OCI-LY1 (cell line): Measurements from ENCODE around the gene HNMT.

Experiments
- H2AFZ ChIP-seq: fragments of 200-600 bp; sonication (generic), shearing (Covaris generic); 2 replicates; pipeline ENCODE4 v1.6.0; 2014; ENCODE audit warnings: antibody characterized with exemption, mild to moderate bottlenecking, low read length
- H3F3A ChIP-seq: fragments of 200-600 bp; sonication (generic), shearing (Covaris generic); 2 replicates; pipeline ENCODE4 v1.6.0; 2014; ENCODE audit warnings: mild to moderate bottlenecking, antibody characterized with exemption, low read length, moderate library complexity; ENCODE audit not compliant: insufficient read depth
- H3K27ac ChIP-seq: fragments of 200-600 bp; sonication (generic); 2 replicates; pipeline ENCODE4 v1.5.1; 2014; ENCODE audit warnings: low read length, mixed run types, mild to moderate bottlenecking, low read depth; ENCODE audit not compliant: poor library complexity, severe bottlenecking
- H3K27me3 ChIP-seq: fragments of 200-600 bp; sonication (generic); 2 replicates; pipeline ENCODE4 v1.6.0; 2014; ENCODE audit warnings: antibody characterized with exemption, mild to moderate bottlenecking, low read length, moderate library complexity; ENCODE audit not compliant: insufficient read depth
- H3K36me3 ChIP-seq: fragments of 200-600 bp; sonication (generic); 2 replicates; pipeline ENCODE4 v1.6.1; 2014; ENCODE audit warnings: mild to moderate bottlenecking, antibody characterized with exemption, low read length, moderate library complexity, mixed read lengths; ENCODE audit not compliant: insufficient read depth
- H3K4me1 ChIP-seq: fragments of 200-600 bp; sonication (generic); 2 replicates; pipeline ENCODE4 v1.5.1; 2014; ENCODE audit warnings: mild to moderate bottlenecking, low read length, moderate library complexity; ENCODE audit not compliant: insufficient read depth, severe bottlenecking
- H3K4me2 ChIP-seq: fragments of 200-600 bp; sonication (generic), shearing (Covaris generic); 2 replicates; pipeline ENCODE4 v1.6.1; 2014; ENCODE audit warnings: low read length
- H3K4me3 ChIP-seq: fragments of 200-600 bp; sonication (generic); 2 replicates; pipeline ENCODE4 v1.5.1; 2014; ENCODE audit warnings: low read length, low read depth, mild to moderate bottlenecking, mixed read lengths; ENCODE audit not compliant: poor library complexity, severe bottlenecking
- H3K79me2 ChIP-seq: fragments of 200-600 bp; shearing (Covaris generic); 2 replicates; pipeline ENCODE4 v1.6.1; 2016; ENCODE audit warnings: mixed run types, low read length, mixed read lengths; ENCODE audit not compliant: insufficient read depth
- H3K9ac ChIP-seq: fragments of 200-600 bp; sonication (generic), shearing (Covaris generic); 2 replicates; pipeline ENCODE4 v1.6.1; 2014; ENCODE audit warnings: mild to moderate bottlenecking, low read length, mixed read lengths
- H3K9me2 ChIP-seq: fragments of 200-600 bp; sonication (generic), shearing (Covaris generic); 2 replicates; pipeline ENCODE4 v1.6.1; 2014; ENCODE audit warnings: low read depth, mild to moderate bottlenecking, low read length, mixed read lengths
- H3K9me3 ChIP-seq: fragments of 200-600 bp; shearing (Covaris generic); 2 replicates; pipeline ENCODE4 v1.6.1; 2014; ENCODE audit warnings: low read length, mixed read lengths
- H4K20me1 ChIP-seq: fragments of 200-600 bp; sonication (generic), shearing (Covaris generic); 2 replicates; pipeline ENCODE4 v1.6.0; 2016; ENCODE audit warnings: mild to moderate bottlenecking, low read length; ENCODE audit not compliant: insufficient read depth
- EZH2 ChIP-seq: fragments of 200-600 bp; sonication (generic), shearing (Covaris generic); IDR thresholded peaks from 2 replicates; pipeline ENCODE4 v1.8.0; 2017; ENCODE audit warnings: borderline replicate concordance, mixed run types, mild to moderate bottlenecking, antibody characterized with exemption, low read length, moderate library complexity, mixed read lengths
- TF ChIP-seq, protein P1 (sequence below): fragments of 200-600 bp; sonication (generic), shearing (Covaris generic); IDR thresholded peaks from 2 replicates; pipeline ENCODE4 v1.5.1; 2017; ENCODE audit warnings: mild to moderate bottlenecking, antibody characterized with exemption, low read length, moderate library complexity, mixed read lengths

Gene HNMT

DNA sequence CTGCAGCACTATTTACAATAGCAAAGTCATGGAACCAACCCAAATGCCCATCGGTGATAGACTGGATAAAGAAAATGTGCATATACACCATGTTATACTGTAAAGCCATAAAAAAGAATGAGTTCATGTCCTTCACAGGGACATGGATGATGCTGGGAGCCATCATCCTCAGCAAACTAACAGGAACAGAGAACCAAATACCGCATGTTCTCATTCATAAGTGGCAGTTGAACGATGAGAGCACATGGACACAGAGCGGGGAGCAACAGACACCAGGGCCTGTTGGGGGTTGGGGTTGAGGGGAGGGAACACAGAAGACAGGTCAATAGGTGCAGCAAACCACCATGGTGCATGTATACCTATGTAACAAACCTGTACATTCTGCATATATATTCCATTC, 33.5 kb downstream of the HNMT start:
- Histone ChIP-seq H3K9me3 (no peaks in the 10 kb centered on the region), H3F3A (no peaks in the 10 kb centered on the region), H3K4me3 (no peak overlapping the region), H3K4me2 (no peak overlapping the region), H3K27ac (no peak overlapping the region), H3K79me2 (no peaks in the 10 kb centered on the region), H4K20me1 (no peaks in the 10 kb centered on the region), H2AFZ (no peak overlapping the region), H3K36me3 (no peaks in the 10 kb centered on the region), H3K27me3 (no peaks in the 10 kb centered on the region), H3K9me2 (no peaks in the 10 kb centered on the region), H3K4me1 (no peaks in the 10 kb centered on the region), H3K9ac (no peak overlapping the region)
- TF ChIP-seq, protein P1, sequence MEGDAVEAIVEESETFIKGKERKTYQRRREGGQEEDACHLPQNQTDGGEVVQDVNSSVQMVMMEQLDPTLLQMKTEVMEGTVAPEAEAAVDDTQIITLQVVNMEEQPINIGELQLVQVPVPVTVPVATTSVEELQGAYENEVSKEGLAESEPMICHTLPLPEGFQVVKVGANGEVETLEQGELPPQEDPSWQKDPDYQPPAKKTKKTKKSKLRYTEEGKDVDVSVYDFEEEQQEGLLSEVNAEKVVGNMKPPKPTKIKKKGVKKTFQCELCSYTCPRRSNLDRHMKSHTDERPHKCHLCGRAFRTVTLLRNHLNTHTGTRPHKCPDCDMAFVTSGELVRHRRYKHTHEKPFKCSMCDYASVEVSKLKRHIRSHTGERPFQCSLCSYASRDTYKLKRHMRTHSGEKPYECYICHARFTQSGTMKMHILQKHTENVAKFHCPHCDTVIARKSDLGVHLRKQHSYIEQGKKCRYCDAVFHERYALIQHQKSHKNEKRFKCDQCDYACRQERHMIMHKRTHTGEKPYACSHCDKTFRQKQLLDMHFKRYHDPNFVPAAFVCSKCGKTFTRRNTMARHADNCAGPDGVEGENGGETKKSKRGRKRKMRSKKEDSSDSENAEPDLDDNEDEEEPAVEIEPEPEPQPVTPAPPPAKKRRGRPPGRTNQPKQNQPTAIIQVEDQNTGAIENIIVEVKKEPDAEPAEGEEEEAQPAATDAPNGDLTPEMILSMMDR: no peak
- TF ChIP-seq EZH2: no peak

DNA sequence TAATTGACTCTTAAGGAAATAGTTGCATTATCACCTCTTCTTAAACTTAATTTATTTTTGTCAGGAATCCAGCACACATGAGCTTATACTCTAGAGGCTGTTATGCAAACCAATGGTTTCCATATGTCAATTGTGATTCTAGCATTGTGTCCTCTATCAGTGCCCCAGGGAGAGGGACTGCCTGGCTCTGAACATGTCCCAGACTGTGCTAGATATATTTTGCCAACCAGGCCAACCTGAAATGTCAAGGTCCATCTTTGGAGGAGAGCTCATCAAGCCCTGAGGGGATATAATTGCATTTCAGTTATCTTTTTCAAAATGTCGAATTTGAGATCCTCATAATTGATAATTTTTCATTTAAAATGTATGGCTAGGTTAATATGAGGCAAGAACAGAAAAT, 34.2 kb downstream of the HNMT start:
- H3F3A ChIP-seq: no peaks in the 10 kb centered on the region
- H3K4me3 ChIP-seq: no peak overlapping the region
- TF ChIP-seq, protein P1: no peak
- no peak for TF ChIP-seq EZH2
- no peaks in the 10 kb centered on the region for H3K79me2 ChIP-seq
- no peak overlapping the region for H2AFZ ChIP-seq
- no peaks in the 10 kb centered on the region for H3K36me3 ChIP-seq
- H4K20me1 ChIP-seq: no peaks in the 10 kb centered on the region
- H3K4me2 ChIP-seq: no peak overlapping the region
- H3K4me1 ChIP-seq: no peaks in the 10 kb centered on the region
- no peak overlapping the region for H3K9ac ChIP-seq
- H3K27me3 ChIP-seq: no peaks in the 10 kb centered on the region
- no peak overlapping the region for H3K27ac ChIP-seq
- no peaks in the 10 kb centered on the region for H3K9me3 ChIP-seq
- no peaks in the 10 kb centered on the region for H3K9me2 ChIP-seq

DNA sequence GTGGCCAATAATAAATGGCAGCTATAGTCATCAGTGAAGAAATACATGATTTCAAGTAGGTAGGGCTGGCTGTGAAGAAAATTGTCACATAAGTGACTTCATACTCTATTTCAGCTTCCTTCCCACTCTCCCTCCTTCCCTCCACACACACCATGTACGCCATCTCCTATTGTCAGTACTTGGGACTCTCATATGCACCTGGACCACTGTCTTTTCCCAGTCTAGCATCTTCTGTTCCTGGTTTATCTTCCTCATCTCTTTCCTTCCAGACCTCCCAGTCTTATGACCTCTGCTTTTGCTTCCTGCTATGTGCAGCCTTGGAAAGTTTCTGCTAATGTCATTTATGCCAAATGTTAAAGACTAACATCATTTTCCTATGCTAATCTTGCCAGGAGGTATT, 35.0 kb downstream of the HNMT start:
- Histone ChIP-seq H3F3A (no peaks in the 10 kb centered on the region), H3K4me1 (no peaks in the 10 kb centered on the region), H4K20me1 (no peaks in the 10 kb centered on the region), H3K79me2 (no peaks in the 10 kb centered on the region), H3K9me2 (no peaks in the 10 kb centered on the region), H2AFZ (no peak overlapping the region), H3K27ac (no peak overlapping the region), H3K36me3 (no peaks in the 10 kb centered on the region), H3K27me3 (no peaks in the 10 kb centered on the region), H3K4me2 (no peak overlapping the region), H3K9me3 (no peaks in the 10 kb centered on the region), H3K9ac (no peak overlapping the region), H3K4me3 (no peak overlapping the region)
- TF ChIP-seq, protein P1: no peak
- no peak for TF ChIP-seq EZH2
